Neutrophil (primary cell): ENCODE data around the gene CLDN19.

ENCODE experiments used
- H3K27ac ChIP-seq: fragments of 200-600 bp; sonication (generic); 2 replicates; pipeline ENCODE4 v1.5.1; 2016; ENCODE audit warnings: mild to moderate bottlenecking, moderate library complexity
- H3K27me3 ChIP-seq: fragments of 200-600 bp; sonication (generic); 2 replicates; pipeline ENCODE4 v1.6.0; 2016; ENCODE audit warnings: mild to moderate bottlenecking
- H3K36me3 ChIP-seq: fragments of 200-600 bp; sonication (generic); 2 replicates; pipeline ENCODE4 v1.5.1; 2017
- H3K4me1 ChIP-seq, 2 experiments: fragments of 200-600 bp in 1 of 2; sonication (generic) in 1 of 2; 1 replicate in 1 of 2; 2 replicates in 1 of 2; pipeline versions ENCODE4 v1.5.1 to v1.6.1; 2013 to 2016; ENCODE audit warnings: low read depth in 1 of 2, low read length in 1 of 2, mild to moderate bottlenecking in 1 of 2, moderate library complexity in 1 of 2; ENCODE audit not compliant: control insufficient read depth in 1 of 2, insufficient read depth in 1 of 2
- H3K4me3 ChIP-seq, 2 experiments: fragments of 200-600 bp in 1 of 2; sonication (generic) in 1 of 2; 1 replicate in 1 of 2; 2 replicates in 1 of 2; pipeline ENCODE4 v1.5.1; 2013 to 2016; ENCODE audit warnings: low read depth in 1 of 2, low read length in 1 of 2, mild to moderate bottlenecking in 1 of 2, moderate library complexity in 1 of 2
- H3K9me3 ChIP-seq: fragments of 200-600 bp; sonication (generic); 2 replicates; pipeline ENCODE4 v1.5.1; 2016
- CTCF ChIP-seq: fragments of 200-600 bp; sonication (generic); IDR thresholded peaks from 2 replicates; pipeline ENCODE4 v1.5.1; 2016; ENCODE audit warnings: antibody characterized with exemption

The CLDN19 gene

GRCh38 chr1:42742141-42742540 lies 2.1 kb upstream of the CLDN19 start:
- H3K36me3 ChIP-seq, result peaks cover 17% of the 10 kb centered on the region
- no peak for TF ChIP-seq CTCF
- H3K4me1 ChIP-seq, result peaks cover 0 to 2% of the 10 kb centered on the region in 2 experiments
- no peak overlapping the region for H3K27ac ChIP-seq
- no peaks in the 10 kb centered on the region for H3K9me3 ChIP-seq
- H3K4me3 ChIP-seq, result no peak overlapping the region
- H3K27me3 ChIP-seq, result no peaks in the 10 kb centered on the region

DNA sequence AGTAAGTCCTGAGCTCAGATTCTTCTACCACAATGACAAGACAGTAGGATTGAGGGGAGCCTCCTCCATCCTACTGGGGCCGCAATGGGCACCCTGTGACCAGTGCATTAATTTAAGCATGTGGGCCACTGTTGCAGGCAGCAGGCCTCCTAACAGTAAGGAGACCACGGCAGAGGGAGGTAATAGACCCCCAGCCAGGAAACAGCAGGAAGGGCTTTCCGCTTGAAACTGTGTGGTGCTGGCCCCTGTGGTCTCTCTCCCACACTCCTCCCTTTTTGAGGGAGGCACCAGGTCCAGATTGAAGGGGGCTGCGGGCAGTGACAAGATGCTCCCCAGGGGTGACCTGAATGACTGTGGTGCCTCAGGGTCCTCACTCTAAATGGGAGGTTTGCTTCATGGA lies 1.7 kb upstream of the CLDN19 start:
- no peak overlapping the region for H3K27ac ChIP-seq
- H3K4me3 ChIP-seq, result no peak overlapping the region
- peaks cover 13% of the 10 kb centered on the region for H3K36me3 ChIP-seq
- TF ChIP-seq CTCF, result no peak
- no peaks in the 10 kb centered on the region for H3K9me3 ChIP-seq
- H3K27me3 ChIP-seq, result no peaks in the 10 kb centered on the region
- peaks cover 0 to 2% of the 10 kb centered on the region in 2 experiments for H3K4me1 ChIP-seq

DNA sequence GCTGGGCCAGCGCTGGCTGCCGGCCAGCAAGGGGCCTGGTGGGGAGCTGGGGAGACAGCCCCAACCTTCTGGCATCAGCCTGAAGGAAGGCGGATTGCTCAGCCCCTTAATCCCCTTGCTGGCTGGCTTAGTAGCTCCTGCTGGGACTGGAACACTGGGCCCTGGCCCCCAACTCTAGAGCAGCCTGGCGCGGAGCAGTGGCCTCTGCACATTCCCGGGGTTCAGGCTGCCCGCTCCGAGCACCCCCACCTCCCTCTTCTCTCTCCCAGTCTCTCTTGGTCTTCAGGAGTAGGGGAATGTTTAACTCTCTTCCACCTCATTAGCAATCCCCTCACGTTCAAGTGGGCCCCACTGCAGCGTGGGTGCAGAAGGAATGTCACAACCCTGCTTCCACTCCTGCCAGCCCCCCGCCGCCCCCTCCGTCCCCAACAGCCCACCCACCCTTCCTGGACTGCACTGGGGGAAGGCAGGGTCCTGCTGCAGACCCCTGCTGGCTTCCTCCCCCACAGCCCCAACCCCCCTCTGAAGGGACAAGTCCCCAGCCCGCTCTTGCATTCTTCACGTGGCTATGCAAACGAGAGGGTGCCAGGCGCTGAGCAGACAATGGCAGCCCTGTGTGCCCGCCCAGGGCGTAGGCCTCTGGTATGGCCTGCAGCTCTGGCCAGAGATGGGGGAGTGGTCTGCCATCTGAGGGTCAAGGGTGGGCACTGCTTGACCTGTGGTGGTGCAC lies 980 bp upstream of the CLDN19 start:
- Histone ChIP-seq H3K27ac (no peak overlapping the region), H3K36me3 (peaks cover 6% of the 10 kb centered on the region), H3K4me1 (peaks cover 0 to 2% of the 10 kb centered on the region in 2 experiments), H3K27me3 (no peaks in the 10 kb centered on the region), H3K4me3 (no peak overlapping the region), H3K9me3 (no peaks in the 10 kb centered on the region)
- TF ChIP-seq CTCF, result no peak

DNA sequence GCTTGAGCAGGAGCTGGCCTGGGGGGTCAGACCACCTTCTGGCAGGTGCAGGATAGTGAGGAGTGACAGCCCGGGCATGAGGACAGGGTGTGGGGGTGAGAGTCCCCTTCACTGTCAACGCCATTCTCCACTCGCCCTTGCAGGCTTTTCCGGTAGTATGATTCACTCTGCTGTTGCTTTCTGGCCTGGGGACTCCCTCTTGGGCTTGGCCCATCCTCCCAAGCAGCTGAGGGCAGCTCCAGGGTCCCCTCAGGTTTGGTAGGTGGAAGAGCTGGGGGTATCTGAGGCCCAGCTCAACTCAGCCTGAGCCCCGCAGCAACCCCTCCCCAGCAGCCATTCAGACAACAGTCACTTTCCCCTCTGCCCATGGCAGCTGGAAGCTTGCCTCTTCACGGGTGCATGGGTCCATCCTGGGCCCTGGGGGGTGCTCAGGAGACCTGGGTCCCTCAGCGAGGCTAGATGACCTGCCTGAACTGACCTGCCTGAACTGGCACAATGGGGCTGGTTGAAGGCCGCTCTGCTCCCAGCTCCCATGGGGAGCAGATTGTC lies 1.3 kb downstream of the CLDN19 start:
- no peak overlapping the region for H3K27ac ChIP-seq
- H3K4me1 ChIP-seq, result peaks cover 0 to 2% of the 10 kb centered on the region in 2 experiments
- no peaks in the 10 kb centered on the region for H3K36me3 ChIP-seq
- TF ChIP-seq CTCF, result no peak
- H3K4me3 ChIP-seq, result no peak overlapping the region
- no peaks in the 10 kb centered on the region for H3K27me3 ChIP-seq
- no peaks in the 10 kb centered on the region for H3K9me3 ChIP-seq

DNA sequence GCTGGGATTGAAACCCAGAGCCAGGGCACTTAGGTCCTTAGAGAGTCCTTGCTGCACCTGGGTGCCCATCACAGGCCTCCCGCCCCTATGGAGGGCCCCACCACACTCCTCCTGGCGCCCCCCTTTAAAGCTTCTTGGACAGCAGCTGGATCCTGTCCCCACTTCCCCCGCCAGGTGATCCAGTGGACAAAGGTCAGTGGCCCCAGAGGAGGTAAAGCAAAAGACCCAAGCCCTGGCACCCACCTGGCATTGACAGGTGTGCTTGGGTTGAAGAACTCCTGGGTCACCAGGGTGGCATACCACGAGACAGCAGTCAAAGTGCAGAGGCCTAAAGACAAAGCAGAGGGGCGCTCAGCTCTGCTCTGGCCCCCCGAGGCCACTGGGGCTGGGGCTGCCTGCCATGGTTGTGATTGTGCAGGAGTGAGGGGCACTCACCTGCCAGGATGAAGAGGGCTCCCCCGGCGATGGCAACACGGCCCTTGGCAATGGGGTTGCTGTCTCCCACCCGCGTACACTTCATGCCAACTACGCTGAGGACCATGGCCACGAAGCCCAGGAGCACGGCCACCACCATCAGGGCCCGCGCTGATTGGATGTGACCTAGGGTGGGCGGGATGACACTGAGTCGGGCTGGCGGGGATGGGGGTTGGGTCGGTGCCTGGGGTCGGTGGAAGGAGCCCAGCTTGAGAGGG lies 1.9 kb downstream of the CLDN19 start:
- no peak for TF ChIP-seq CTCF
- Histone ChIP-seq H3K4me1 (peaks cover 0 to 2% of the 10 kb centered on the region in 2 experiments), H3K4me3 (no peak overlapping the region), H3K9me3 (no peaks in the 10 kb centered on the region), H3K27me3 (no peaks in the 10 kb centered on the region), H3K27ac (no peak overlapping the region), H3K36me3 (no peaks in the 10 kb centered on the region)
